ENCODE results near the gene VGLL4.

Gene VGLL4

DNA sequence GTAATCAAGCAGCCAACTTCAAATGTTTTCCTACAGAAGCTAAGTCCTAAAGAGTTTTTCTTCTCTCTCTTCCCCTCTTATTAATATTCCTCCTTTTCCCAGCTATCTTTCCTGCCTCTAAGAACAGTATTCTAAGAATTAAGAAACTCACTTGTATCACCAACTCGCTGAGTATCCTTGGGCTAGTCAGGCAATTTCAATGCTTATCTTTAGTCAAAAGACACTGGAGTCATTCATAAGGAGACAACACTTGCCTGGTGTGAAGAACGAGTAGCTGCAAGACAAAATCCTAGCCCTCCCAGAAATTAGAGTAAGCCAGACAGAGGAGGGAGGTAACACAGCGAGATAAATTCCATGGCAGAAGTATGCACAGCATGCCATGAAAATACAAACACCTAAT, 10.7 kb downstream of the VGLL4 start:
- no peak for DNase-seq (ENCODE audit: low read depth)
- H3K4me3 ChIP-seq (ENCODE audit: control insufficient read depth, low read depth, low read length): no peak overlapping the region
- TF ChIP-seq CTCF (IDR thresholded peaks at IDR 0.05; ENCODE audit: control insufficient read depth, insufficient read depth, low read depth, low read length, missing control alignments): no peak

- DNase-seq (ENCODE audit: low read depth): no peak
- TF ChIP-seq CTCF (IDR thresholded peaks at IDR 0.05; ENCODE audit: control insufficient read depth, insufficient read depth, low read depth, low read length, missing control alignments): no peak
- H3K4me3 ChIP-seq (ENCODE audit: control insufficient read depth, low read depth, low read length): no peak overlapping the region
These were observed 11.2 kb downstream of the VGLL4 start for GRCh38 chr3:11632564-11632963.

DNA sequence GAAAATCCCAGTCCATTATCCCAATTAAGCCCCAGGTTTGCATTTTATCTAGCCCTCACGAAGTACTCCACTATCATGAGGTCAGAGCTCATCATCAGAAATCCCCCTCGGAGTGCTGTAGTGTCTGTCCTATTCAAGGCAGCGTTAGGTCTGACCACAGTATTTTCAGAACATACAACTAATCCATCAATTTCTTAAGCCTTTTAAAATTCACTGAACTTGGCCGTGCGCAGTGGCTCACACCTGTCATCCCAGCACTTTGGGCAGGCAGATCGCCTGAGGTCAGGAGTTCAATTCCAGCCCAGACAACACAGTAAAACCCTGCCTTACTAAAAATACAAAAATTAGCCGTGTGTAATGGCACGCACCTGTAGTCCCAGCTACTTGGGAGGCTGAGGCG, 11.9 kb downstream of the VGLL4 start:
- TF ChIP-seq CTCF (IDR thresholded peaks at IDR 0.05; ENCODE audit: control insufficient read depth, insufficient read depth, low read depth, low read length, missing control alignments): no peak
- no peak overlapping the region for H3K4me3 ChIP-seq (ENCODE audit: control insufficient read depth, low read depth, low read length)
- no peak for DNase-seq (ENCODE audit: low read depth)

DNA sequence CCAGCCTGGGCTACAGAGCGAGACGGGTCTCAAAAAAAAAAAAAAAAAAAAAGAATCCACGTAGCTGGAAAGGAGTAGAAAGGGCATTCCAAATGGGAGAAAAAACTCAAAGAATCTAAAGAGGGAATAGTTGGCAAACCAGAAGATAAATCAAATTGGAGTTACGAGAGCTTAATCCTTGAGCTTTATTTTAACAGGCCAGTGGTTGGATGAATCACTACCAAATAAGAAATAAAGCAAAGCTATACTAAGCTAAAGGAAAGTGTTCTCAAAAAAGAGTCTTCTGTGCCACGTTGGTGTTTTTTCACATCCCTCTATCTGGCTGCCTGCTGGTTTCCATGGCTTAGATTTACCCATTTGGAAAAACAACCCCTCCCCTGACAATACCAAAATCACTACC, 14.0 kb downstream of the VGLL4 start:
- no peak for TF ChIP-seq CTCF (IDR thresholded peaks at IDR 0.05; ENCODE audit: control insufficient read depth, insufficient read depth, low read depth, low read length, missing control alignments)
- peak; percentile 96 for DNase-seq (ENCODE audit: low read depth)
- H3K4me3 ChIP-seq (ENCODE audit: control insufficient read depth, low read depth, low read length): no peak overlapping the region

DNA sequence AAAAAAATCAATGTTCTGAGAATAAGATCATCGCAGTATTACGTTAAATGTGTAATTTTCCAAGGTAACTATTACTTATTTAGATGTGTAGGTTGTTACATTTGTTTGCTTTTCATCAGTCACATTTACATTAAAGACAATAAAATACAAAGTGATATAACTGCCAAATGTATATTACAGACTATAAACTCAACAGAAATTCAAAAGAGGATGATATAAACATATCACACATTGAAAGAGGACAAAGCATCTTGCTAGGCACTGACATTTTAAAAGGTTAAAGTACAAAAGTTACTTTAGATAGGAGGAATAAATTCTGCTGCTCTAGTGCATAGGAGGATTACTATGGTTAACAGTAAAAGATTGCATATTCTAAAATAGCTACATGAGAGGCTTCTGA, 16.1 kb downstream of the VGLL4 start:
- TF ChIP-seq CTCF (IDR thresholded peaks at IDR 0.05; ENCODE audit: control insufficient read depth, insufficient read depth, low read depth, low read length, missing control alignments): no peak
- no peak for DNase-seq (ENCODE audit: low read depth)
- no peak overlapping the region for H3K4me3 ChIP-seq (ENCODE audit: control insufficient read depth, low read depth, low read length)

DNA sequence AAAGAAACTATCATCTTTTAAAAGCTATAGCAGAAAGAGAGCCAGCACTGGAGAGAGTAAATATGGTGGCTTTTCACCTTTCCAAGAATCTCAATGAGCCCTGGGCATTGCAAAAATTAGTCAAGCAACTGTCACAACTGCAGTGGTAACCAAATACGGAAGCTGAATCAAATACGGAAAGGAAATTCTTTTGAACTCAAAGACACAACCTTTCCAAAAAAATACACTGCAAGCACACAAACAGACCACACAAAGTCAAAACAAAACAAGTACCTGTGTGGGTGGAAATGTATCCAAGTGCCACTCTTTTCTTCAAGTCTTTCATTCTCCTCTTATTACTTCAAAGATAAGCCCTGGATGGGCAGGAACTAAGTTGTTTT, 17.6 kb downstream of the VGLL4 start:
- TF ChIP-seq CTCF (IDR thresholded peaks at IDR 0.05; ENCODE audit: control insufficient read depth, insufficient read depth, low read depth, low read length, missing control alignments): no peak
- no peak for DNase-seq (ENCODE audit: low read depth)
- H3K4me3 ChIP-seq (ENCODE audit: control insufficient read depth, low read depth, low read length): no peak overlapping the region
